Loucy (cell line): ENCODE results near the gene PCDHB5.
"Not testable (repeated sequence)": the region's sequence is repeated elsewhere in the genome, so short reads cannot be mapped to it uniquely, and the experiment has no call there.

Source experiments
- CTCF ChIP-seq: fragments of 200-600 bp; sonication (generic); conservative IDR thresholded peaks from 2 replicates; pipeline ENCODE4 v1.5.1; 2014; ENCODE audit warnings: mild to moderate bottlenecking, antibody characterized with exemption, low read length
- EZH2phosphoT487 ChIP-seq: fragments of 200-600 bp; IDR thresholded peaks from 2 replicates; pipeline ENCODE4 v1.6.1; 2018; ENCODE audit warnings: antibody characterized with exemption, mild to moderate bottlenecking, moderate library complexity, borderline replicate concordance

- TF ChIP-seq CTCF, EZH2phosphoT487: not testable (repeated sequence)
Measured at GRCh38 chr5:141102070-141102469, 32.9 kb upstream of the PCDHB5 start.
